Kidney epithelial cell (primary cell): Measurements from ENCODE around the gene INSR. TPM values are rescaled to one million over a fixed set of nuclear protein-coding genes. Genes with fewer than 3 reads are reported as not detected.

Experiments
- DNase-seq: peaks from one replicate; pipeline ENCODE4 v3.0.0-alpha.2; 2010; ENCODE audit warnings: low read depth
- H3K27me3 ChIP-seq: 2 replicates; pipeline ENCODE4 v1.6.0; 2011; ENCODE audit warnings: low read length; ENCODE audit not compliant: control insufficient read depth, insufficient read depth
- H3K36me3 ChIP-seq: 2 replicates; pipeline ENCODE4 v1.5.1; 2011; ENCODE audit warnings: low read length; ENCODE audit not compliant: control insufficient read depth, insufficient read depth
- H3K4me3 ChIP-seq: 2 replicates; pipeline ENCODE4 v1.5.1; 2011; ENCODE audit warnings: low read depth, mild to moderate bottlenecking, control low read depth, low read length
- CTCF ChIP-seq: IDR thresholded peaks from 2 replicates; pipeline ENCODE4 v1.5.1; 2011; ENCODE audit warnings: mild to moderate bottlenecking, moderate library complexity, low read length, control low read depth, inconsistent platforms; ENCODE audit not compliant: insufficient read depth, poor library complexity, severe bottlenecking
- total RNA-seq: library from RNA; depleted of rRNA; stranded (reverse); fragments of >200 nt; gene quantifications from 2 replicates; pipeline ENCODE4 v1.2.3, GENCODE V29; 2015

INSR gene
- total RNA-seq, 1 donor from 2014 or later, result 15.5 TPM

GRCh38 chr19:7188698-7189629 lies 105.2 kb downstream of the INSR start:
- no peak for TF ChIP-seq CTCF
- DNase-seq, result no peak

GRCh38 chr19:7187605-7188339 lies 106.4 kb downstream of the INSR start:
- TF ChIP-seq CTCF, result no peak
- Histone ChIP-seq H3K4me3 (no peak overlapping the region), H3K36me3 (no peaks in the 10 kb centered on the region), H3K27me3 (peaks cover 4% of the 10 kb centered on the region)
- no peak for DNase-seq

More at GRCh38 chr19:7188698-7189629, 105.2 kb downstream of the INSR start:
- H3K36me3 ChIP-seq, result no peaks in the 10 kb centered on the region
- H3K27me3 ChIP-seq, result peaks cover 4% of the 10 kb centered on the region
- no peak overlapping the region for H3K4me3 ChIP-seq

- TF ChIP-seq CTCF, result no peak
- Histone ChIP-seq H3K36me3 (no peaks in the 10 kb centered on the region), H3K4me3 (no peak overlapping the region), H3K27me3 (no peaks in the 10 kb centered on the region)
- no peak for DNase-seq
Observed at GRCh38 chr19:7182489-7182888, 111.7 kb downstream of the INSR start.

- TF ChIP-seq CTCF, result no peak
- no peak overlapping the region for H3K4me3 ChIP-seq
- no peaks in the 10 kb centered on the region for H3K36me3 ChIP-seq
- DNase-seq, result no peak
- H3K27me3 ChIP-seq, result no peaks in the 10 kb centered on the region
Observed at GRCh38 chr19:7179917-7180306, 114.3 kb downstream of the INSR start.

GRCh38 chr19:7177926-7178325 lies 116.3 kb downstream of the INSR start:
- no peak overlapping the region for H3K4me3 ChIP-seq
- no peaks in the 10 kb centered on the region for H3K27me3 ChIP-seq
- DNase-seq, result no peak
- no peaks in the 10 kb centered on the region for H3K36me3 ChIP-seq
- no peak for TF ChIP-seq CTCF
